HEK293T (cell line): Measurements from ENCODE around the gene RRAGA.

Source experiments
- ARNT ChIP-seq: fragments of 450-650 bp; IDR thresholded peaks from 2 replicates; pipeline ENCODE4 v1.6.1; 2017; ENCODE audit warnings: mild to moderate bottlenecking
- BHLHE40 ChIP-seq: fragments of 450-650 bp; IDR thresholded peaks from 2 replicates; pipeline ENCODE4 v1.6.1; 2016; ENCODE audit warnings: mild to moderate bottlenecking, moderate library complexity, borderline replicate concordance
- ELF4 ChIP-seq: fragments of 450-650 bp; IDR thresholded peaks from 2 replicates; pipeline ENCODE4 v1.6.1; 2017; ENCODE audit warnings: antibody characterized with exemption
- FOXA1 ChIP-seq: fragments of 450-650 bp; IDR thresholded peaks from 2 replicates; pipeline ENCODE4 v1.6.1; 2016; ENCODE audit warnings: mild to moderate bottlenecking
- FOXK2 ChIP-seq: fragments of 450-650 bp; IDR thresholded peaks from 2 replicates; pipeline ENCODE4 v1.6.1; 2016; ENCODE audit warnings: mild to moderate bottlenecking
- FOXM1 ChIP-seq: fragments of 450-650 bp; IDR thresholded peaks from 2 replicates; pipeline ENCODE4 v1.6.1; 2017; ENCODE audit warnings: mild to moderate bottlenecking, borderline replicate concordance
- HDGF ChIP-seq: fragments of 450-650 bp; IDR thresholded peaks from 2 replicates; pipeline ENCODE4 v1.6.1; 2017; ENCODE audit warnings: antibody characterized with exemption, borderline replicate concordance
- L3MBTL2 ChIP-seq: fragments of 450-650 bp; conservative IDR thresholded peaks from 2 replicates; pipeline ENCODE4 v1.6.1; 2016; ENCODE audit warnings: mild to moderate bottlenecking
- LEF1 ChIP-seq: fragments of 450-650 bp; IDR thresholded peaks from 2 replicates; pipeline ENCODE4 v1.6.1; 2017; ENCODE audit warnings: mild to moderate bottlenecking, borderline replicate concordance
- NFRKB ChIP-seq: fragments of 450-650 bp; IDR thresholded peaks from 2 replicates; pipeline ENCODE4 v1.6.1; 2016; ENCODE audit warnings: mild to moderate bottlenecking, moderate library complexity
- PKNOX1 ChIP-seq: fragments of 450-650 bp; IDR thresholded peaks from 2 replicates; pipeline ENCODE4 v1.6.1; 2016
- SP1 ChIP-seq: fragments of 450-650 bp; IDR thresholded peaks from 2 replicates; pipeline ENCODE4 v1.6.1; 2017
- SUZ12 ChIP-seq: fragments of 450-650 bp; IDR thresholded peaks from 2 replicates; pipeline ENCODE4 v1.6.1; 2016; ENCODE audit warnings: mild to moderate bottlenecking
- TARDBP ChIP-seq: fragments of 450-650 bp; IDR thresholded peaks from 2 replicates; pipeline ENCODE4 v1.6.1; 2016

GRCh38 chr9:19030899-19031298 lies 18.3 kb upstream of the RRAGA start:
- TF ChIP-seq FOXK2 (no peak), PKNOX1 (no peak), SUZ12 (no peak), BHLHE40 (no peak), SP1 (no peak), LEF1 (no peak), TARDBP (no peak), ARNT (no peak), FOXM1 (no peak), FOXA1 (no peak), L3MBTL2 (no peak), NFRKB (no peak), ELF4 (no peak), HDGF (no peak)
